22Rv1 (cell line): ENCODE measurements around the gene NUSAP1.
"Not testable (repeated sequence)": the region's sequence is repeated elsewhere in the genome, so short reads cannot be mapped to it uniquely, and the experiment has no call there.

ENCODE experiments used
- H3K27ac ChIP-seq: fragments of 450-650 bp; 2 replicates; pipeline ENCODE4 v1.5.1; 2017
- CTCF ChIP-seq: fragments of 450-650 bp; IDR thresholded peaks from 2 replicates; pipeline ENCODE4 v1.5.1; 2017; ENCODE audit warnings: mild to moderate bottlenecking
- ZFX ChIP-seq: fragments of 450-650 bp; IDR thresholded peaks from 2 replicates; pipeline ENCODE4 v1.6.1; 2017; ENCODE audit warnings: antibody characterized with exemption, borderline replicate concordance

NUSAP1 gene

GRCh38 chr15:41288464-41288863 lies 44.2 kb upstream of the NUSAP1 start:
- TF ChIP-seq ZFX = no peak
- TF ChIP-seq CTCF = no peak
- 0 out of 2 replicates have a peak overlapping the region, but pooled peaks have one; percentile 2 for H3K27ac ChIP-seq

- no peak for TF ChIP-seq ZFX
- no peak for TF ChIP-seq CTCF
- peak overlapping the region; percentile 26; the same call in 1 of the 2 replicates for H3K27ac ChIP-seq
Measured at GRCh38 chr15:41289953-41290352, 42.7 kb upstream of the NUSAP1 start.

- no peak for TF ChIP-seq ZFX
- TF ChIP-seq CTCF = no peak
- H3K27ac ChIP-seq = peak overlapping the region; percentile 26; the same call in 1 of the 2 replicates
Measured at GRCh38 chr15:41291065-41291631, 41.5 kb upstream of the NUSAP1 start.

GRCh38 chr15:41292521-41292920 lies 40.2 kb upstream of the NUSAP1 start:
- TF ChIP-seq ZFX (no peak), CTCF (no peak)
- H3K27ac ChIP-seq = no peak overlapping the region

GRCh38 chr15:41301139-41301538 lies 31.5 kb upstream of the NUSAP1 start:
- not testable (repeated sequence) for H3K27ac ChIP-seq

GRCh38 chr15:41301587-41301986 lies 31.1 kb upstream of the NUSAP1 start:
- H3K27ac ChIP-seq = no peak overlapping the region
- TF ChIP-seq CTCF (no peak), ZFX (no peak)

GRCh38 chr15:41304149-41304770 lies 28.4 kb upstream of the NUSAP1 start:
- H3K27ac ChIP-seq = no peak overlapping the region
- no peak for TF ChIP-seq ZFX
- TF ChIP-seq CTCF = no peak

GRCh38 chr15:41307679-41308078 lies 25.0 kb upstream of the NUSAP1 start:
- no peak for TF ChIP-seq ZFX
- TF ChIP-seq CTCF = no peak

More at GRCh38 chr15:41307679-41308078, 25.0 kb upstream of the NUSAP1 start:
- no peak overlapping the region for H3K27ac ChIP-seq
